GM19438 (cell line): Measurements from ENCODE around the gene CTSW.

Source experiments
- ATAC-seq: cut with Tn5 transposase; IDR thresholded peaks from one replicate; pipeline ENCODE4 v1.9.1; 2021; ENCODE audit warnings: low read depth; ENCODE audit not compliant: unreplicated experiment

The CTSW gene

GRCh38 chr11:65919573-65920371 lies 40.1 kb downstream of the CTSW start:
- ATAC-seq, result peak; percentile 40

- no peak for ATAC-seq
Measured at GRCh38 chr11:65920372-65920802, 40.8 kb downstream of the CTSW start.

DNA sequence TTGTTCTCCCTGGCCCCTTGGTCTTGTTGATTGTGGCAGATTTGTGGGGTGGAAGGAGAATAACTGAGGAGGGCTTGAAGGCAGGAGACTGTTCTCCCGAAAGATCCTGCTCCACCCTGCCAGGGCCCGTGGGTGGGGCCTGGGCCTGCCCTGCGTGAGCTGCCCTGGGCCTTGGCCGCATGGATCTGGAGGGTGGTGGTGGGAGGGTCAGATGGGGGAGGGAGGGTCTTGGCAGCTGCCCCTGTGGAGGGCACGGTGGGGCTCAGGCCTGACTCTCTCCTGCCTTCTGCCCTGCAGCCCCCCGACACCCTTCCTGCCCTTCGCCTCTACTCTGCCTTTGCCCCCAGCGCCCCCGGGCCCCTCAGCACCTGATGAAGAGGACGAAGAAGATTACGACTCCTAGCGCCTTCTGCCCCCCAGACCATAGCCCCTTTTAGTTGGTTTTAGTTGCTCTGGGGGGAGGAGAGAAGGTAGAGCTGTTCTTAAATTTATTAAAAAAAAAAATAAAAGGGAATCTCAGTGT lies 41.5 kb downstream of the CTSW start:
- no peak for ATAC-seq

DNA sequence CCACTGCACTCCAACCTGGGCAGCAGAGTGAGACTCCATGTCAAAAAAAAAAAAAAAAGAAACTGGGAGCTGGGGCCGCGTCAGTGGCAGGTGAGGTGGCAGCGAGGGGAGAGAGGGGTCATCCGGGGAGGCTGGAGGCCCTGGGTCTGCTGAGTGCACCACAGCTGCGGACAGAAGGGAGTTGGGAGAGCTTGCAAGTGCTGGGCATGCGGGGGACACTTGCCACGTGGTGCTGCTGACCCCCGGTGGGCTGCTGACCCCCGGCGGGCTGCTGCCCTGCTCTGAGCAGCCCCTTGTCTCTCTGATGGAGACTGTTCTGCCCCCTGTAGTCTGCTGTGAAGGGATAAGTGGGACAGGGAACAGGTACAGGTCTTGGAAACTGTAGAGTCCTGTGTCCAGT lies 42.2 kb downstream of the CTSW start:
- no peak for ATAC-seq

DNA sequence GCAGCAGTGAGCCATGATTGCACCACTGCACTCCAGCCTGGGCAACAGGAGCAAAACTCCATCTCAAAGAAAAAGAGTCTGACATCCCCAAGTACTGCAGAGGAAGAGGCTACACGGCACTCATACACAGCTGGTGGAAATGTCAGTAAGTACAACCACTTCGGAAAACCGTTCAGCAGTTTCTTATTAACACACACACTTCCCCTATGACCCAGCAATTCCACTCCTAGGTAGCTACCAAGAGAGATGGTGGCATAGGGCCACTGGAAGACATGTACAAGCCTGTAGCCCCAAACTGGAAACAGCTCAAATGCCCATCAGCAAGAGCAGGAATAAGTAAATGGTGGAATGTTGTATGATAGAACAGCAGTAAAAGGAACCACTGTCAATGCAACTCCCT lies 42.9 kb downstream of the CTSW start:
- ATAC-seq, result no peak

- no peak for ATAC-seq
Measured at GRCh38 chr11:65925397-65925796, 45.8 kb downstream of the CTSW start.

DNA sequence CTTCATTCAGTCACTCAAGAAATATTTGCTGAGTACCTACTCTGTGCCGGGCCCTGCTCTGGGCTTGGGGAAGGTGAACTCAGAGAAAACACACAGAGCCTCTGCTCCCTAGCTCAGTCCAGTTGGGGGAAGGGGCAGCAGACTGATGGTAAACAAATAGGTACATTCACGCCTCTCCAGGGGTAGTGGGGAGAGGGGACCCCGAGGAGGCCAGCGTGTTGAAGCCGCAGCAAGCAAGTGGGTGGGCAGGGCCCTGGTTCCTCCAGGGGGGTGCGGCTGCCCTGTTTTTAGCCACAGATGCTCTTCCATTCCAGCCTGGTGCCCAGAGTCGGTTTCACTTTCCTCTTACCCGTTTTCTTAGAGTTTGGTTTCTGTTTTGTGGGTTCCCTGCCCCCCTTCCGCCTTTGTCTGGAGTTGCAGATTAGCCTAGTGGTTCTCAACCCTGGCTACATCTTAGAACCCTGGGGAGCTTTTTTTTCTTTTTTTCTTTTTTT lies 48.3 kb downstream of the CTSW start:
- peak; percentile 66 for ATAC-seq

- ATAC-seq, result no peak
Measured at GRCh38 chr11:65928667-65929066, 49.0 kb downstream of the CTSW start.

DNA sequence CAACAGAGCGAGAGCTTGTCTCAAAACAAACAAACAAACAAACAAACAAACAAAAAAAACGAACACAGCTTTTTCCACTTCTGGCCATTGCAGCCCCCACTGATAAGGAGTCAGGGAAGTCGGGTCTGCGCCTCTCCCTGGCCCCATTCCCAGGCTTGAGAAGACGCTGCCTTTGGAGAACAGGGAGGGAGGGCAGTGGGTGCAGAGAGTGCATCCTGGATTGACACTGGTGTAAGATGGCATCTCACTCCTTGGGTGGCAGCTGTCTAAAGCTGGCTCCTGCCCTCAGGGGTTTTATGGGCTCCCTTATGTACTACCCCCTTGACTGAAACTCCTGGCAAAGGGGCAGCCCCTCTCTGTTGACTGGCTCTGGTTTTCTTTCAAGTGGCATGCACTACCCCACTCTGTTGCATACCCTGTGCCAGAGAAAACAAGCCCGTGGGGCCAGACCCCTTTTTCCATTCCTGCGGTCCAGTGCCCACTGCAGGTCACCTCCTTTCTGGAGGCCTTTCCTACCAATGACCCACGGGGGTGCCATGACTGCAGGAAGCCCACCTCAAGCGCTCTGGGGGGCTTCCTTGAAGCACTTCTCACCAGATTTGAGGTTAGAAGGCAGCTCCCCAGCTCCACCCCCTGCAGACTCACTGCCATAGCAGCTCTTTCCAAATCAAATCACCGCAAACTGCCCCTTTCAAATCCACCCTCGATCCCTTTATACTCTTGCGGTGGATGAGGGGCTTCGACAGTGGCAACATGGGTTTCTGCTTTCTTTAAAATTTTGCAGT lies 52.3 kb downstream of the CTSW start:
- ATAC-seq, result no peak

DNA sequence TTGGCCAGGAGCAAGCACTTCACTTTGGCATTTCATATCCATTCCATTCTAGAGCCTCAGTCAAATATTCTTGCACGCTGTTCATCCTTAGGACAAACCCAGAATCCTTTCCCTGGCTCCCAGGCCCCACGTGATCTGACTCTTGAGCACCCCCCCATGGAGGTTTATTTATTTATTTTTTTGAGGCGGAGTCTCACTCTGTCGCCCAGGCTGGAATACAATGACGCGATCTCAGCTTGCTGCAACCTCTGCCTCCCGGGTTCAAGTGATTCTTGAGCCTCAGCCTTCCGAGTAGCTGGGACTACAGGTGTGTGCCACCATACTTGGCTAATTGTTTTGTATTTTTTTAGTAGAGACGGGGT lies 52.9 kb downstream of the CTSW start:
- ATAC-seq, result no peak
